Body of pancreas (tissue), 4 donors: ENCODE measurements around the gene B3GAT1. TPM values are rescaled to one million over a fixed set of nuclear protein-coding genes. Genes with fewer than 3 reads are reported as not detected.
A peak's percentile ranks its signal among the peaks of the same experiment; 100 is the strongest.

Experiments used
- ATAC-seq: fragments of 150-250 bp; one replicate; pipeline ENCODE4 v1.9.1; 2016
- DNase-seq, 4 donors: peaks; one replicate each; pipeline ENCODE4 v3.0.0-alpha.2; 2019
- H3K27ac ChIP-seq, 4 donors: fragments of 200-600 bp; sonication (generic); 1 replicate in 3 of 4; 2 replicates in 1 of 4; pipeline versions ENCODE4 v1.5.1 to v1.6.1; 2016 to 2019; ENCODE audit warnings: mild to moderate bottlenecking in 1 of 4, mixed read lengths in 1 of 4, moderate library complexity in 1 of 4
- H3K27me3 ChIP-seq, 2 donors: fragments of 200-600 bp; sonication (generic); one replicate each; pipeline ENCODE4 v1.6.0; 2016; ENCODE audit warnings: mild to moderate bottlenecking in 1 of 2
- H3K36me3 ChIP-seq, 2 donors: fragments of 200-600 bp; sonication (generic); replicated peaks in 1 of 2; 2 replicates each; pipeline ENCODE4 v1.5.1; 2016; ENCODE audit warnings: low read depth in 2 of 2; ENCODE audit not compliant: insufficient read depth in 1 of 2
- H3K4me1 ChIP-seq: fragments of 200-600 bp; sonication (generic); one replicate; pipeline ENCODE4 v1.6.0; 2016
- H3K4me3 ChIP-seq, 2 donors: fragments of 200-600 bp; sonication (generic); 1 replicate in 1 of 2; 2 replicates in 1 of 2; pipeline ENCODE4 v1.5.1; 2016 to 2019
- H3K9me3 ChIP-seq, 3 donors: fragments of 200-600 bp; sonication (generic); 1 replicate in 2 of 3; 2 replicates in 1 of 3; pipeline ENCODE4 v1.5.1; 2016
- CTCF ChIP-seq, 7 experiments: fragments of 450-650 bp in 4 of 7; fragments of 200-600 bp in 3 of 7; sonication (generic) in 3 of 7; IDR thresholded peaks; one replicate each; pipeline ENCODE4 v1.5.1; 2016 to 2019; ENCODE audit warnings: antibody characterized with exemption in 7 of 7
- POLR2A ChIP-seq, 3 donors: fragments of 450-650 bp; IDR thresholded peaks; one replicate each; pipeline ENCODE4 v1.6.1; 2016; ENCODE audit warnings: antibody characterized with exemption in 3 of 3, mild to moderate bottlenecking in 2 of 3
- WGBS, 2 donors: methylation state at CpG; one replicate each; pipeline ENCODE4 v1.1.5; 2017; 5-methylcytosine and 5-hydroxymethylcytosine counted together
- intact Hi-C: fragments of 100-400 bp; cut with DNase I; formaldehyde crosslinking; loops from one replicate; pipeline ENCODE4 v1.15.1; 2023
- total RNA-seq, 2 donors: library from RNA; depleted of rRNA; stranded (reverse); fragments of >200 nt; gene quantifications; one replicate each; pipeline ENCODE4 v1.1.0, GENCODE V29; 2016

The B3GAT1 gene
- total RNA-seq, 2 donors from 2014 or later = under 0.01 TPM; not detected in 1

DNA sequence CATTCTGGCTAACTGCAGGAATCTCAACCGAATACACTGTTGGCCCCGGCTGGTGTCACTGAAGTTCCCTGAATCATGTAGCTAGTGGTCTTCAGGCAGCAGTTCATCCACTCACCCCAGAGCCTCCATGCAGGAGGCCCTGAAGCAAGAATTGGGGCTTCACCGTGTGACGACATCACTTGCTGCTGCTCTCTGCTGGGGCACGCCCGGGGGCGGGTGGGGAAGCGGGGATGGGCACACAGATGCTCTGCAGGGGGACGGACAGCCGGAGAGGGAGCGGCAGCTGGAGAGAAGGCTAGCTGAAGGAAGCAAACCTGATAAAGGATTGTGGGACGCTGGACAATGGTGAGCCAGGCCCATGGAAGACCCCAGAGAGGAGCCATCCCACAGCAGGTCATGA, 17.0 kb downstream of the B3GAT1 start:
- TF ChIP-seq POLR2A (IDR thresholded peaks at IDR 0.05) (no peak), CTCF (IDR thresholded peaks at IDR 0.05) (no peak)
- H3K4me3 ChIP-seq = no peak overlapping the region
- no peaks in the 10 kb centered on the region for H3K9me3 ChIP-seq
- WGBS, 2 donors = 89 to 90% methylated on average over 12 of the region's 12 CpGs
- peaks cover 11% of the 10 kb centered on the region for H3K4me1 ChIP-seq
- no peaks in the 10 kb centered on the region for H3K27me3 ChIP-seq
- no peaks in the 10 kb centered on the region for H3K36me3 ChIP-seq
- DNase-seq = no peak
- intact Hi-C loops = no loop called here
- no peak overlapping the region for H3K27ac ChIP-seq
- no peak for ATAC-seq

DNA sequence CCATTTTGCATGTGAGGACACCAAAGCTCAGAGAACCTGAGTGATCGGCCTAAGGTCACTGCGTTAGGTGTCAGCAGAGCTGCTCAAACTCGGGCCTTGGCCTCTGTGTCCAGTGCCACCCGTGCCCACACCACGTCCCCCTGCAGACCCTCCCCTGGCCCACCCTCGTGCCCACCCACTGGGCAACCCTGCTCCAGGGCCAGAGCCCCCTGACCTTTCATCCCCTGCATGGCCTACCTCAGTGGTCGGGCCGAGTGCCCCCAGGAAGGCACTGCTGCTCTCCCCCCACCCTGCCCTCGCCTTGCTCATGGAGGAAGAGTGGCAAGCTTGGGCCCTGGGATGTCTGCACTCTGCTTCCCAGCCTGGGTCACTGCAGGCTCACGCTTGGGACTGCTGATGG, 17.7 kb downstream of the B3GAT1 start:
- DNase-seq (no peak), ATAC-seq (no peak)
- intact Hi-C loops = no loop called here
- Histone ChIP-seq H3K4me3 (no peak overlapping the region), H3K27me3 (no peaks in the 10 kb centered on the region), H3K27ac (no peak overlapping the region), H3K36me3 (no peaks in the 10 kb centered on the region), H3K9me3 (no peaks in the 10 kb centered on the region), H3K4me1 (peaks cover 11% of the 10 kb centered on the region)
- WGBS, 2 donors = 68 to 75% methylated on average over 2 to 10 of the region's 10 CpGs
- TF ChIP-seq POLR2A (IDR thresholded peaks at IDR 0.05) (no peak), CTCF (IDR thresholded peaks at IDR 0.05) (no peak)

GRCh38 chr11:134393638-134394037, 18.4 kb downstream of the B3GAT1 start:
- peak in 1 of 4 donors; percentile 15 for DNase-seq
- intact Hi-C loops = no loop called here
- no peaks in the 10 kb centered on the region for H3K27me3 ChIP-seq

GRCh38 chr11:134392953-134393615, 19.0 kb downstream of the B3GAT1 start:
- Histone ChIP-seq H3K27ac (no peak overlapping the region), H3K4me1 (peaks cover 4% of the 10 kb centered on the region), H3K4me3 (no peak overlapping the region), H3K27me3 (no peaks in the 10 kb centered on the region), H3K9me3 (no peaks in the 10 kb centered on the region), H3K36me3 (no peaks in the 10 kb centered on the region)
- DNase-seq (no peak), ATAC-seq (no peak)
- 75 to 80% methylated on average over 21 of the region's 21 CpGs for WGBS, 2 donors
- intact Hi-C loops = no loop called here
- TF ChIP-seq CTCF (IDR thresholded peaks at IDR 0.05) (no peak), POLR2A (IDR thresholded peaks at IDR 0.05) (no peak)

More at GRCh38 chr11:134393638-134394037, 18.4 kb downstream of the B3GAT1 start:
- no peak overlapping the region for H3K4me3 ChIP-seq
- ATAC-seq = no peak
- TF ChIP-seq CTCF (IDR thresholded peaks at IDR 0.05) (peak in 4 of 7 experiments; percentile 8 to 30 (median 14)), POLR2A (IDR thresholded peaks at IDR 0.05) (no peak)
- H3K9me3 ChIP-seq = no peaks in the 10 kb centered on the region
- peaks cover 10% of the 10 kb centered on the region for H3K4me1 ChIP-seq
- no peak overlapping the region for H3K27ac ChIP-seq
- WGBS, 2 donors = 6 to 27% methylated on average over 5 to 14 of the region's 14 CpGs
- H3K36me3 ChIP-seq = no peaks in the 10 kb centered on the region

GRCh38 chr11:134391656-134392055, 20.4 kb downstream of the B3GAT1 start:
- Histone ChIP-seq H3K36me3 (no peaks in the 10 kb centered on the region), H3K9me3 (no peaks in the 10 kb centered on the region), H3K27ac (no peak overlapping the region), H3K27me3 (no peaks in the 10 kb centered on the region), H3K4me3 (no peak overlapping the region), H3K4me1 (no peaks in the 10 kb centered on the region)
- no peak for DNase-seq
- intact Hi-C loops = no loop called here
- TF ChIP-seq CTCF (IDR thresholded peaks at IDR 0.05) (no peak), POLR2A (IDR thresholded peaks at IDR 0.05) (no peak)
- no peak for ATAC-seq
- WGBS, 2 donors = 71 to 81% methylated on average over 9 to 13 of the region's 13 CpGs
